GM12875 (cell line): Measurements from ENCODE around the gene ME1.
A peak's percentile ranks its signal among the peaks of the same experiment; 100 is the strongest.

Experiments used
- H3K4me3 ChIP-seq: one replicate; pipeline ENCODE4 v1.5.1; 2011; ENCODE audit warnings: low read depth, low read length, control low read depth
- TF ChIP-seq, protein P1 (sequence below): IDR thresholded peaks from 2 replicates; pipeline ENCODE4 v1.5.1; 2011; ENCODE audit warnings: low read depth, mild to moderate bottlenecking, control low read depth, inconsistent platforms, low read length, moderate library complexity, borderline replicate concordance; ENCODE audit not compliant: insufficient read depth

Gene ME1

DNA sequence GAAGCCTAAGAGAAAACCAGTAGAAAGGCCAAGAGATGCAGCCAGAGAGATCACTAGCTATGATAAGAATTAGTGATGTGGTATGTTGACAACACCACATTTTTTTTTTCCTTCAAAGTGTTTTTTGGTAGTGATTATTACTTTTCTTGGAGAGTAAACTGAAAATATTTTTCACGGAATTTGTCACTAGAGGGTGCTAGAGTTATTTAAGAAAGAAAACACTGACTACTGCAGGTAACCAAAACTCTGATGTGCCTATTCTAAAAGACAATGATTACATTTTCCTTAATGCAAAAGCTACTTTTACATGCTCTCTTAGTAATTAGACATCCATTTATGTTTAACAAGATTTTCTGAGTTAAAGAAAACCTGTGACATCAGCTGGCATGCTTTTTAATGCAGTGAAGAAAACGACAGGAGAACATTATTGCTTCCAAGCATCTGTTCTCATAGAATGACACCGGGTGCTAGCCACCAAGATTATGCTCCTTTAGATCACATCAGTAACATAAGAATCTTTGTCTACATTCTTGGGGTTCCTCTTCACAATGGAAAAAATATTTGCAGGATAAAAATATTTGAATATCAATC is 208.9 kb downstream of the ME1 start:
- TF ChIP-seq, protein P1, sequence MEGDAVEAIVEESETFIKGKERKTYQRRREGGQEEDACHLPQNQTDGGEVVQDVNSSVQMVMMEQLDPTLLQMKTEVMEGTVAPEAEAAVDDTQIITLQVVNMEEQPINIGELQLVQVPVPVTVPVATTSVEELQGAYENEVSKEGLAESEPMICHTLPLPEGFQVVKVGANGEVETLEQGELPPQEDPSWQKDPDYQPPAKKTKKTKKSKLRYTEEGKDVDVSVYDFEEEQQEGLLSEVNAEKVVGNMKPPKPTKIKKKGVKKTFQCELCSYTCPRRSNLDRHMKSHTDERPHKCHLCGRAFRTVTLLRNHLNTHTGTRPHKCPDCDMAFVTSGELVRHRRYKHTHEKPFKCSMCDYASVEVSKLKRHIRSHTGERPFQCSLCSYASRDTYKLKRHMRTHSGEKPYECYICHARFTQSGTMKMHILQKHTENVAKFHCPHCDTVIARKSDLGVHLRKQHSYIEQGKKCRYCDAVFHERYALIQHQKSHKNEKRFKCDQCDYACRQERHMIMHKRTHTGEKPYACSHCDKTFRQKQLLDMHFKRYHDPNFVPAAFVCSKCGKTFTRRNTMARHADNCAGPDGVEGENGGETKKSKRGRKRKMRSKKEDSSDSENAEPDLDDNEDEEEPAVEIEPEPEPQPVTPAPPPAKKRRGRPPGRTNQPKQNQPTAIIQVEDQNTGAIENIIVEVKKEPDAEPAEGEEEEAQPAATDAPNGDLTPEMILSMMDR: 0 out of 2 replicates have a peak, but pooled peaks have one; percentile 3
- no peak overlapping the region for H3K4me3 ChIP-seq

- H3K4me3 ChIP-seq: no peak overlapping the region
- TF ChIP-seq, protein P1: no peak
These were observed 209.6 kb downstream of the ME1 start for GRCh38 chr6:83221276-83221675.

- TF ChIP-seq, protein P1: no peak
- H3K4me3 ChIP-seq: no peak overlapping the region
These were observed 210.7 kb downstream of the ME1 start for GRCh38 chr6:83220121-83220520.

GRCh38 chr6:83218646-83219045 is 212.2 kb downstream of the ME1 start:
- TF ChIP-seq, protein P1: no peak
- H3K4me3 ChIP-seq: no peak overlapping the region

DNA sequence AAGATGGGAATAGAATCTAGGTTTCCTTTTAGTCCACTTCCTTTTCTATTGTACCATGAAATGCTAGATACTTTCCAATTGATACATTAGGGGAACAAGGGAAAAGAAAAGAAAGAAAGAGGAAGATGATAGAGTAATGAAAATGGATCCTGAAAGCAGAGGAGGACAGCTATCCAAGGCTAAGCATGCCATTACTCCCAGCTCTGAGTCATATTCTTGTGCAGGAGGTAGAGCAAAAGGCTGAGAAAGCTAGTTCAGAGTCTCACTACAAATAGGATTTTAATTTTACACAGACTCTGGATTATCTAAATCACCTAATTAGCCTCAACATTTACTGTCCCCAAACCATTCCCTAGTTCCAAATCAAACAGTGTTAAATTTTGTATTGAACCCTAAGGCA is 214.0 kb downstream of the ME1 start:
- TF ChIP-seq, protein P1: no peak
- H3K4me3 ChIP-seq: no peak overlapping the region

DNA sequence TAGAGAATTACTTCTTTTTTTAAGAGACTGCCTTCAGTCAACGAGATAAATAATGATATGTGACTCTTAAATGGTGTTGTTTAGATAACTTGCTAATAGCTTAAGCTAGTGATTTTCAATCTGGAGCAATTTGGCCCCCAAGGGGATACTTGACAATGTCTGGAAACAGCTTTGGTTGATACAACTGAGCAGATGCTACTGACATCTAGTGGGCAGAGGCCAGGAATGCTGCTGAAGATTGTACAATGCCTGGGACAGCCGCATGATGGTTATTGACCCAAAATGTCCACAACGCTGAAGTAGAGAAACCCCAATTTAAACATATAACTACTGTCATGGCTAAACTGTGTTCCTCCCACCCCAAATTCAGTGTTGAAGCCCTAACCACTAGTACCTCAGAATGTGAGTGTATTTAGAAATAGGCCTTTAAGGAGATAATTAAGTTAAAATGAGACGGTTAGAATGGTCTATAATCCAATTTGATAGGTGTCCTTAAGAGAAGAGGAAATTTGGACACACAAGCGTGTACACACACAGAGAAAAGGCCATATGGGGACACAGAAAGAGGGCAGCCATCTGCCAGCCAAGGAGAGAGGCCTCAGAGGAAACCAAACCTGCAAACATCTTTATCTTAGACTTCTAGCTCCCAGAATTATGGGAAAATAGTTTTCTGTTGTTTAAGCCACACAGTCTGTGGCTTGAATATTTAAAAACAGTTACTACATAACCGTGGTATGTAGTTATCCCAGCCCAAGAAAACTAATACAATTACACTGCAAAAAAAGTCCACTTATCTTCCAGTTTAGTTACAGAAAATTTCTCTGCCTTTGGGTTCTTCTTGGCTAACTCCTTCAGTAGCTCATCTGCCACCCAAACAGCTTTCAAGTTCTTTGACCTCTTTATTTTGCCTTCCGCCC is 215.5 kb downstream of the ME1 start:
- TF ChIP-seq, protein P1: peak; percentile 83
- H3K4me3 ChIP-seq: no peak overlapping the region
